Body of pancreas (tissue), 4 donors: ENCODE measurements around the gene PGF. TPM values are rescaled to one million over a fixed set of nuclear protein-coding genes. Genes with fewer than 3 reads are reported as not detected.
A peak's percentile ranks its signal among the peaks of the same experiment; 100 is the strongest.

Source experiments
- ATAC-seq: fragments of 150-250 bp; one replicate; pipeline ENCODE4 v1.9.1; 2016
- DNase-seq, 4 donors: peaks; one replicate each; pipeline ENCODE4 v3.0.0-alpha.2; 2019
- H3K27ac ChIP-seq, 4 donors: fragments of 200-600 bp; sonication (generic); 1 replicate in 3 of 4; 2 replicates in 1 of 4; pipeline versions ENCODE4 v1.5.1 to v1.6.1; 2016 to 2019; ENCODE audit warnings: mild to moderate bottlenecking in 1 of 4, mixed read lengths in 1 of 4, moderate library complexity in 1 of 4
- H3K27me3 ChIP-seq, 2 donors: fragments of 200-600 bp; sonication (generic); one replicate each; pipeline ENCODE4 v1.6.0; 2016; ENCODE audit warnings: mild to moderate bottlenecking in 1 of 2
- H3K36me3 ChIP-seq, 2 donors: fragments of 200-600 bp; sonication (generic); replicated peaks in 1 of 2; 2 replicates each; pipeline ENCODE4 v1.5.1; 2016; ENCODE audit warnings: low read depth in 2 of 2; ENCODE audit not compliant: insufficient read depth in 1 of 2
- H3K4me1 ChIP-seq: fragments of 200-600 bp; sonication (generic); one replicate; pipeline ENCODE4 v1.6.0; 2016
- H3K4me3 ChIP-seq, 2 donors: fragments of 200-600 bp; sonication (generic); 1 replicate in 1 of 2; 2 replicates in 1 of 2; pipeline ENCODE4 v1.5.1; 2016 to 2019
- H3K9me3 ChIP-seq, 3 donors: fragments of 200-600 bp; sonication (generic); 1 replicate in 2 of 3; 2 replicates in 1 of 3; pipeline ENCODE4 v1.5.1; 2016
- CTCF ChIP-seq, 7 experiments: fragments of 450-650 bp in 4 of 7; fragments of 200-600 bp in 3 of 7; sonication (generic) in 3 of 7; IDR thresholded peaks; one replicate each; pipeline ENCODE4 v1.5.1; 2016 to 2019; ENCODE audit warnings: antibody characterized with exemption in 7 of 7
- POLR2A ChIP-seq, 3 donors: fragments of 450-650 bp; IDR thresholded peaks; one replicate each; pipeline ENCODE4 v1.6.1; 2016; ENCODE audit warnings: antibody characterized with exemption in 3 of 3, mild to moderate bottlenecking in 2 of 3
- WGBS, 2 donors: methylation state at CpG; one replicate each; pipeline ENCODE4 v1.1.5; 2017; 5-methylcytosine and 5-hydroxymethylcytosine counted together
- intact Hi-C: fragments of 100-400 bp; cut with DNase I; formaldehyde crosslinking; loops from one replicate; pipeline ENCODE4 v1.15.1; 2023
- total RNA-seq, 2 donors: library from RNA; depleted of rRNA; stranded (reverse); fragments of >200 nt; gene quantifications; one replicate each; pipeline ENCODE4 v1.1.0, GENCODE V29; 2016

The PGF gene
- total RNA-seq = 1 to 10 TPM; 2.3 to 6.6 TPM

GRCh38 chr14:74955229-74956026 is at the start of gene PGF:
TSS of gene PGF (minus strand) at chr14:74955597. CDS start at chr14:74955242, 355 bp downstream.
- Histone ChIP-seq H3K4me3 (no peak within 1 kb of the TSS), H3K36me3 (no peaks in the 10 kb centered on the region), H3K9me3 (no peaks in the 10 kb centered on the region), H3K27me3 (no peaks in the 10 kb centered on the region), H3K27ac (no peak within 1 kb of the TSS), H3K4me1 (peaks cover 33% of the 10 kb centered on the region)
- DNase-seq (peak; percentile 71 to 82 (median 77)), ATAC-seq (peak; percentile 86)
- no peak for TF ChIP-seq CTCF (IDR thresholded peaks at IDR 0.05)
- TF ChIP-seq POLR2A (IDR thresholded peaks at IDR 0.05) = peak; percentile 14 to 50 (median 48)
- WGBS, 2 donors = 7 to 13% methylated on average over 3 to 62 of the region's 73 CpGs
- intact Hi-C loops = no loop called here

GRCh38 chr14:75003250-75004027 is 48.0 kb upstream of the PGF start:
- 5 to 9% methylated on average over 10 to 18 of the region's 18 CpGs for WGBS, 2 donors
- Histone ChIP-seq H3K27ac (peak overlapping the region; percentile 45 to 88 (median 76)), H3K4me1 (peaks cover 22% of the 10 kb centered on the region), H3K36me3 (peaks cover 0 to 3% of the 10 kb centered on the region in 2 donors), H3K4me3 (peak overlapping the region; percentile 55 to 74), H3K9me3 (no peaks in the 10 kb centered on the region), H3K27me3 (no peaks in the 10 kb centered on the region)
- ATAC-seq = no peak
- intact Hi-C loops = no loop called here
- no peak for TF ChIP-seq POLR2A (IDR thresholded peaks at IDR 0.05)
- no peak for TF ChIP-seq CTCF (IDR thresholded peaks at IDR 0.05)
- DNase-seq = no peak

- no peaks in the 10 kb centered on the region for H3K27me3 ChIP-seq
- whole genome bisulfite sequencing, 2 donors = 1% methylated on average over 6 to 66 of the region's 66 CpGs
- intact Hi-C loops = no loop called here
- peak; percentile 96 to 98 (median 98) for DNase-seq
- ATAC-seq = peak; percentile 100
- peak in 2 of 3 donors; percentile 73 to 78 for TF ChIP-seq POLR2A (IDR thresholded peaks at IDR 0.05)
- TF ChIP-seq CTCF (IDR thresholded peaks at IDR 0.05) = peak in 4 of 7 experiments; percentile 41 to 47 (median 44)
- peaks cover 22% of the 10 kb centered on the region for H3K4me1 ChIP-seq
- peak within 1 kb of the TSS; percentile 55 to 74 for H3K4me3 ChIP-seq
- H3K36me3 ChIP-seq = peaks cover 0 to 3% of the 10 kb centered on the region in 2 donors
- H3K9me3 ChIP-seq = no peaks in the 10 kb centered on the region
- peak within 1 kb of the TSS; percentile 68 to 88 (median 76) for H3K27ac ChIP-seq
Measured at GRCh38 chr14:75002392-75003249, 47.2 kb upstream of the PGF start, which contains the start of gene EIF2B2. TSS of gene EIF2B2 (plus strand) at chr14:75002921. CDS start at chr14:75002991, 70 bp downstream.

- Histone ChIP-seq H3K27me3 (no peaks in the 10 kb centered on the region), H3K9me3 (no peaks in the 10 kb centered on the region), H3K4me1 (peaks cover 22% of the 10 kb centered on the region), H3K36me3 (peaks cover 0 to 3% of the 10 kb centered on the region in 2 donors), H3K4me3 (peak overlapping the region in 1 of 2 donors; percentile 74), H3K27ac (peak overlapping the region; percentile 68 to 88 (median 76))
- intact Hi-C loops = no loop called here
- no peak for DNase-seq
- ATAC-seq = no peak
- 91 to 97% methylated on average over 1 of the region's 1 CpG for WGBS, 2 donors
- TF ChIP-seq POLR2A (IDR thresholded peaks at IDR 0.05) (no peak), CTCF (IDR thresholded peaks at IDR 0.05) (no peak)
Measured at GRCh38 chr14:75001899-75002298, 46.5 kb upstream of the PGF start.
